Glutamatergic neuron (in vitro differentiated cells): ENCODE results near the gene CLNK. TPM values are rescaled to one million over a fixed set of nuclear protein-coding genes. Genes with fewer than 3 reads are reported as not detected.

Experiments
- DNase-seq: peaks from one replicate; pipeline ENCODE4 v3.0.0; 2022
- H3K27ac Mint-ChIP-seq: one replicate; pipeline ENCODE4 v1.8.0; 2020; ENCODE audit warnings: mild to moderate bottlenecking, mixed read lengths, inconsistent platforms; ENCODE audit not compliant: unreplicated experiment
- H3K27me3 Mint-ChIP-seq: one replicate; pipeline ENCODE4 v1.8.0; 2020; ENCODE audit warnings: mild to moderate bottlenecking, moderate library complexity, mixed read lengths, inconsistent platforms; ENCODE audit not compliant: unreplicated experiment
- H3K36me3 Mint-ChIP-seq: one replicate; pipeline ENCODE4 v1.8.0; 2020; ENCODE audit warnings: mild to moderate bottlenecking, mixed read lengths, inconsistent platforms; ENCODE audit not compliant: unreplicated experiment
- H3K4me1 Mint-ChIP-seq: one replicate; pipeline ENCODE4 v1.8.0; 2020; ENCODE audit warnings: mild to moderate bottlenecking, low read depth, mixed read lengths, inconsistent platforms; ENCODE audit not compliant: unreplicated experiment
- H3K4me3 Mint-ChIP-seq: one replicate; pipeline ENCODE4 v1.8.0; 2020; ENCODE audit warnings: mild to moderate bottlenecking, mixed read lengths, inconsistent platforms; ENCODE audit not compliant: unreplicated experiment
- H3K9me3 Mint-ChIP-seq: one replicate; pipeline ENCODE4 v1.8.0; 2020; ENCODE audit warnings: mild to moderate bottlenecking, moderate library complexity, mixed read lengths, inconsistent platforms; ENCODE audit not compliant: unreplicated experiment
- total RNA-seq: library from RNA; stranded (reverse); fragmentation: NEBNext Ultra II Directional; extraction: Animal tissue kit (Norgen Biotek cat#: 25700); gene quantifications from one replicate; pipeline ENCODE4 v1.2.1, GENCODE V29; 2021; ENCODE audit not compliant: unreplicated experiment
- TF ChIP-seq, protein P1 (sequence below): fragments of 200-600 bp; sonication (generic); IDR thresholded peaks from one replicate; pipeline ENCODE4 v1.5.0; 2021; ENCODE audit not compliant: partially characterized antibody, unreplicated experiment

CLNK gene
- total RNA-seq, 1 donor from 2014 or later: not detected

DNA sequence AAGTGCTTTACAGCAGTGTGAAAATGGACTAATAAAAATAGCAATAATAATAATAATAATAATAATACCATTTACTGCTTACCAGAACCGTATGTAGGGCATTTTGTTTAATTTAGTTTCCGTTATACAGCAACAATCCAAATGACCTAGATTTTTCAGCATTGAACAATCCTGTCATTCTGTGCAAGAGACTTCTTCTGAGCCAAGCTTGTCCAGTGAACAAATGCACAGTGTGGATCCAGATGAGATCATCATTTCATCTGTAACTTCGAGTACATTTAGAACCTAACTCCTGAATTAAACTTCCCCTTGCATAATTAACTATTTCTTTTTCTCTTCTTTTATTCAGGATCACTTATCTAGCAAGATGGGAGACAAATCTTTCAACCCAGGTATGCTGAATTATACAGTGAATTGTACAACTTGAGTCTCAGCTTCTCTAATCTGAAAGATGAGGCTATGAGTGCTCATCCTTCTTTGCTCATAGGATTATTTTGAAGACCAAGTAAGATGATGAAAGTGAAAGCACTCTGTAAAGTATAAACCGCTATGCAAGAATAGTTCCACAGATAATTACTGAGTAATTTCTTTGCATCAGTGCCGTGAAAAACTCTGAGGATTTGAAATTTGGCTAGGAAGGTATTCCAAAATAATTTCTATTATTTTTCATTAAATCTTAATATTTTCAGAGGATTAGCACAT is 6.6 kb downstream of the CLNK start:
- Mint-ChIP-seq H3K4me3 (no peak overlapping the region), H3K27me3 (no peaks in the 10 kb centered on the region), H3K36me3 (no peaks in the 10 kb centered on the region), H3K27ac (no peak overlapping the region), H3K9me3 (no peaks in the 10 kb centered on the region), H3K4me1 (no peaks in the 10 kb centered on the region)
- TF ChIP-seq, protein P1, sequence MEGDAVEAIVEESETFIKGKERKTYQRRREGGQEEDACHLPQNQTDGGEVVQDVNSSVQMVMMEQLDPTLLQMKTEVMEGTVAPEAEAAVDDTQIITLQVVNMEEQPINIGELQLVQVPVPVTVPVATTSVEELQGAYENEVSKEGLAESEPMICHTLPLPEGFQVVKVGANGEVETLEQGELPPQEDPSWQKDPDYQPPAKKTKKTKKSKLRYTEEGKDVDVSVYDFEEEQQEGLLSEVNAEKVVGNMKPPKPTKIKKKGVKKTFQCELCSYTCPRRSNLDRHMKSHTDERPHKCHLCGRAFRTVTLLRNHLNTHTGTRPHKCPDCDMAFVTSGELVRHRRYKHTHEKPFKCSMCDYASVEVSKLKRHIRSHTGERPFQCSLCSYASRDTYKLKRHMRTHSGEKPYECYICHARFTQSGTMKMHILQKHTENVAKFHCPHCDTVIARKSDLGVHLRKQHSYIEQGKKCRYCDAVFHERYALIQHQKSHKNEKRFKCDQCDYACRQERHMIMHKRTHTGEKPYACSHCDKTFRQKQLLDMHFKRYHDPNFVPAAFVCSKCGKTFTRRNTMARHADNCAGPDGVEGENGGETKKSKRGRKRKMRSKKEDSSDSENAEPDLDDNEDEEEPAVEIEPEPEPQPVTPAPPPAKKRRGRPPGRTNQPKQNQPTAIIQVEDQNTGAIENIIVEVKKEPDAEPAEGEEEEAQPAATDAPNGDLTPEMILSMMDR: no peak
- no peak for DNase-seq

DNA sequence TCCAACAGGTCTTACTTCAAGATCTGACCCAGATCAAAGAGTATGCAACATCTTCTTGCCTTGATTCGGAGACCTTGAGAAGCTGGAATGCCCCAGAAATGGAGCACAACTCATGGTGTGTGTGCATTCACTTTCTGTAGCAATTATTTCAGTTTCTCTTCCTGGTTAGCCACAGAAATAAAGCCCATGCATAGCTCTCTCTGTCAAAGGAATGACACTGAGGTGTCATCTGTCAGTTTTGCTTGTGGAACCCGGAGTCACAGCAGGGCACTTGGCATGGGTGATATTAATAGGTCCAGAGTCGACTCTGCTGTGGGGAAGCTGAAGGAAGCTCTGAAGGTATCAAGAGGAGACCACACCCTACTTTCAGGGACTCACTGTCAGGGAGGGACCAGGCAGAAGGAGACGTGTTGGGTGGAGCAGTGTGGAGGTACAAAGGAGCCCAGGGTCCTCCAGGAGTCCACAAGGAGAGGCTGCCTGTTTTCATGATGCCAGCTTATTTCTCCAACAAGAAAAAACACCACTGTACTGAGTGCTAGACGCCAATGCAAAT is 10.7 kb downstream of the CLNK start:
- no peaks in the 10 kb centered on the region for H3K9me3 Mint-ChIP-seq
- DNase-seq: no peak
- H3K27ac Mint-ChIP-seq: no peak overlapping the region
- no peaks in the 10 kb centered on the region for H3K27me3 Mint-ChIP-seq
- H3K4me3 Mint-ChIP-seq: no peak overlapping the region
- TF ChIP-seq, protein P1: no peak
- H3K36me3 Mint-ChIP-seq: no peaks in the 10 kb centered on the region
- peaks cover 2% of the 10 kb centered on the region for H3K4me1 Mint-ChIP-seq

DNA sequence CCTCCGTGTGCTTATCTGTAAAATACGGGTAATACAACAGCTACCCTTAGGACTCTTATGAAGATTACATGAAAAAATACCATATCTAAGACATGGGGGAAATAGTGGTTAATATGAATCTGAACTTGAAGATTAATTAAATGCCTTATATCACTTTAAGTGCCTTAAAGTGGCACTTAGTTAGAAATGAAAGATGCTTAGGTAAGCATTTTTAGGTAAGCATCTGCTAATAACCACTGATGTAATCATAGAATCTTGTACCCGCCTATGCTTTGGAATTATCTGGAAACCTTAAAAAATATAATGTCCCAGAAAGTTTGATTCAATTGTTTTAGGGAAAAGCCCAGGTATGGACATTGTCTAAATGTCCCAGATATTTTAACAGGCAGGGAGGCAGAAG is 12.2 kb downstream of the CLNK start:
- no peaks in the 10 kb centered on the region for H3K36me3 Mint-ChIP-seq
- TF ChIP-seq, protein P1: no peak

DNA sequence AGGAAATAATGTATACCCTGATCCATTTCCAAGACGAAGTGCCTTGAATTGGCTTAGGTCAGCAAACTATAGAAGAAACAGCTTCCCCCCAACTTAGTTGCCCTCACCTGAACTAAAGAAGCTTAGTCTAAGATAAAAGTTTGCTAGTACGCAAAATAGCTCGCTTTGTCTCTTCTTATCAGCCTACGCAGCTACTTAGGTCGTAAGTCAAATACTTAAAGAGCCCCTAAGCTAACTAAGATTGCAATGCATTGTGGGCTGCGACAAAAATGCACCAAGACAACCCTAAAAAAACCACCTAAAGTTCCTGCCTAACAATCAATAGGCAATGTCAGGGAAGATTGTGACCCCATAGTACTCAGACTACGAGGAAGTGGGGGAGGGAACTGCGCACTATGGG is 12.8 kb downstream of the CLNK start:
- H3K27me3 Mint-ChIP-seq: no peaks in the 10 kb centered on the region
- H3K4me3 Mint-ChIP-seq: no peak overlapping the region
- no peak for DNase-seq
- no peaks in the 10 kb centered on the region for H3K36me3 Mint-ChIP-seq
- H3K27ac Mint-ChIP-seq: no peak overlapping the region
- TF ChIP-seq, protein P1: no peak
- H3K9me3 Mint-ChIP-seq: no peaks in the 10 kb centered on the region
- peaks cover 13% of the 10 kb centered on the region for H3K4me1 Mint-ChIP-seq

More for the DNA sequence above, 12.2 kb downstream of the CLNK start:
- H3K4me3 Mint-ChIP-seq: no peak overlapping the region
- H3K27me3 Mint-ChIP-seq: no peaks in the 10 kb centered on the region
- H3K27ac Mint-ChIP-seq: no peak overlapping the region
- no peak for DNase-seq
- peaks cover 13% of the 10 kb centered on the region for H3K4me1 Mint-ChIP-seq
- H3K9me3 Mint-ChIP-seq: no peaks in the 10 kb centered on the region

DNA sequence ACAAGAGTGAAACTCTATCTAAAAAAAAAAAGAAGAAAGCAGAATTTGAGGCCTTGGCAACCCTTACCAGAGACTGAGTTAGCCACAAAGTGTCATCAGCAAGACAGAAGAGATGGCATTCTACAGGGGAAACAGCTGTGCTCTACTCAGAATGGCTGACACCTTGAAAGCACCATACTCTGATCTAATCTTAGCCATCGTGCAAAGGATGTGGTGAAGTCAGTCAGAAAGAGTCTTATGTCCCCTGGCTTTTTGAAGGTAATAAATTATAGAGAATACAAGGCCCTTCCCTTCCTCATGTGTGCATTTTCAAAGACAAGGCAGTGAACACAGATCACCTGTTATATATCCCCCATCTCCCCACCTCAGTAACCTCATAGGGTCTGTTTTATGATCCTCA is 13.2 kb downstream of the CLNK start:
- TF ChIP-seq, protein P1: no peak
- Mint-ChIP-seq H3K9me3 (no peaks in the 10 kb centered on the region), H3K27me3 (no peaks in the 10 kb centered on the region), H3K36me3 (no peaks in the 10 kb centered on the region), H3K4me1 (peaks cover 13% of the 10 kb centered on the region), H3K27ac (no peak overlapping the region), H3K4me3 (no peak overlapping the region)
- no peak for DNase-seq
